ENCODE data around the gene MICAL3. TPM values are rescaled to one million over a fixed set of nuclear protein-coding genes. Genes with fewer than 3 reads are reported as not detected.

MICAL3 gene
- total RNA-seq, 4 donors from 2014 or later: 84.2 to 290 (median 151) TPM

- Histone ChIP-seq H3K4me3 (no peak overlapping the region), H3K36me3 (peaks cover 0 to 16% (median 6%) of the 10 kb centered on the region in 4 donors), H3K4me1 (peaks cover 31 to 55% (median 44%) of the 10 kb centered on the region in 4 donors), H3K27ac (peak overlapping the region; percentile 74 to 80 (median 77)), H3K9me3 (no peaks in the 10 kb centered on the region), H3K27me3 (no peaks in the 10 kb centered on the region)
- WGBS, 2 donors (ENCODE audit: low coverage in 1 of 2): 20 to 54% methylated on average over 3 to 8 of the region's 8 CpGs
- intact Hi-C loops (cut with DNase I; ENCODE audit: low total_unique reads): no loop called here
- in situ Hi-C loops (cut with MboI; ENCODE audit: low pct_ligation_motif_present in 1 of 4, low pct_unique_long_range_greater_than_20kb in 1 of 4, low sequenced_read_pairs in 3 of 4): no loop called here
- no peak for TF ChIP-seq EP300 (IDR thresholded peaks at IDR 0.05; ENCODE audit: low read depth)
- TF ChIP-seq POLR2A (IDR thresholded peaks at IDR 0.05): no peak
- TF ChIP-seq POLR2AphosphoS5 (IDR thresholded peaks at IDR 0.05): no peak
- TF ChIP-seq CTCF (IDR thresholded peaks at IDR 0.05): no peak
- DNase-seq: peak; percentile 41
These were observed 154.0 kb downstream of the MICAL3 start for GRCh38 chr22:17870407-17870806.

GRCh38 chr22:17869285-17870096 is 154.9 kb downstream of the MICAL3 start:
- in situ Hi-C loops (cut with MboI; ENCODE audit: low pct_ligation_motif_present in 1 of 4, low pct_unique_long_range_greater_than_20kb in 1 of 4, low sequenced_read_pairs in 3 of 4): no loop called here
- 56% methylated on average over 9 of the region's 9 CpGs; no CpG with 5 or more reads in 1 of the 2 donors for WGBS, 2 donors (ENCODE audit: low coverage in 1 of 2)

GRCh38 chr22:17868771-17869170 is 155.6 kb downstream of the MICAL3 start:
- TF ChIP-seq POLR2A (IDR thresholded peaks at IDR 0.05): no peak

More at GRCh38 chr22:17869285-17870096, 154.9 kb downstream of the MICAL3 start:
- intact Hi-C loops (cut with DNase I; ENCODE audit: low total_unique reads): no loop called here
- DNase-seq: peak; percentile 43
- peak overlapping the region; percentile 74 to 80 (median 77) for H3K27ac ChIP-seq
- H3K4me3 ChIP-seq: no peak overlapping the region
- H3K36me3 ChIP-seq: peaks cover 0 to 20% (median 6%) of the 10 kb centered on the region in 4 donors
- peak in 2 of 3 donors; percentile 24 to 36 for TF ChIP-seq POLR2AphosphoS5 (IDR thresholded peaks at IDR 0.05)
- TF ChIP-seq CTCF (IDR thresholded peaks at IDR 0.05): no peak
- no peaks in the 10 kb centered on the region for H3K9me3 ChIP-seq
- H3K4me1 ChIP-seq: peaks cover 31 to 59% (median 44%) of the 10 kb centered on the region in 4 donors
- H3K27me3 ChIP-seq: no peaks in the 10 kb centered on the region

GRCh38 chr22:17867160-17867785 is 157.1 kb downstream of the MICAL3 start:
- in situ Hi-C loops (cut with MboI; ENCODE audit: low pct_ligation_motif_present in 1 of 4, low pct_unique_long_range_greater_than_20kb in 1 of 4, low sequenced_read_pairs in 3 of 4): no loop called here
- H3K4me1 ChIP-seq: peaks cover 31 to 59% (median 44%) of the 10 kb centered on the region in 4 donors

More at GRCh38 chr22:17868771-17869170, 155.6 kb downstream of the MICAL3 start:
- intact Hi-C loops (cut with DNase I; ENCODE audit: low total_unique reads): no loop called here
- Histone ChIP-seq H3K4me1 (peaks cover 31 to 59% (median 44%) of the 10 kb centered on the region in 4 donors), H3K9me3 (no peaks in the 10 kb centered on the region), H3K27me3 (no peaks in the 10 kb centered on the region), H3K36me3 (peaks cover 0 to 22% (median 9%) of the 10 kb centered on the region in 4 donors), H3K27ac (peak overlapping the region; percentile 74 to 80 (median 77)), H3K4me3 (no peak overlapping the region)
- DNase-seq: no peak
- 80 to 95% methylated on average over 1 to 10 of the region's 10 CpGs for WGBS, 2 donors (ENCODE audit: low coverage in 1 of 2)
- in situ Hi-C loops (cut with MboI; ENCODE audit: low pct_ligation_motif_present in 1 of 4, low pct_unique_long_range_greater_than_20kb in 1 of 4, low sequenced_read_pairs in 3 of 4): no loop called here

More at GRCh38 chr22:17867160-17867785, 157.1 kb downstream of the MICAL3 start:
- WGBS, 2 donors (ENCODE audit: low coverage in 1 of 2): 40 to 48% methylated on average over 3 to 9 of the region's 9 CpGs
- H3K4me3 ChIP-seq: no peak overlapping the region
- peak in 2 of 3 donors; percentile 25 to 52 for TF ChIP-seq POLR2AphosphoS5 (IDR thresholded peaks at IDR 0.05)
- peak; percentile 40 for TF ChIP-seq EP300 (IDR thresholded peaks at IDR 0.05; ENCODE audit: low read depth)
- no peak for TF ChIP-seq POLR2A (IDR thresholded peaks at IDR 0.05)
- peak in 4 of 5 experiments; percentile 18 to 68 (median 46) for TF ChIP-seq CTCF (IDR thresholded peaks at IDR 0.05)
- DNase-seq: peak; percentile 86
- no peaks in the 10 kb centered on the region for H3K9me3 ChIP-seq
- H3K27ac ChIP-seq: peak overlapping the region; percentile 74 to 80 (median 77)
- H3K36me3 ChIP-seq: peaks cover 0 to 27% (median 5%) of the 10 kb centered on the region in 4 donors
- H3K27me3 ChIP-seq: no peaks in the 10 kb centered on the region
- intact Hi-C loops (cut with DNase I; ENCODE audit: low total_unique reads): no loop called here
